ENCODE data around the gene OR2J1. TPM values are rescaled to one million over a fixed set of nuclear protein-coding genes. Genes with fewer than 3 reads are reported as not detected.
"Not testable (repeated sequence)": the region's sequence is repeated elsewhere in the genome, so short reads cannot be mapped to it uniquely, and the experiment has no call there.

The OR2J1 gene
- total RNA-seq, 1 experiment from 2014 or later: not detected

DNA sequence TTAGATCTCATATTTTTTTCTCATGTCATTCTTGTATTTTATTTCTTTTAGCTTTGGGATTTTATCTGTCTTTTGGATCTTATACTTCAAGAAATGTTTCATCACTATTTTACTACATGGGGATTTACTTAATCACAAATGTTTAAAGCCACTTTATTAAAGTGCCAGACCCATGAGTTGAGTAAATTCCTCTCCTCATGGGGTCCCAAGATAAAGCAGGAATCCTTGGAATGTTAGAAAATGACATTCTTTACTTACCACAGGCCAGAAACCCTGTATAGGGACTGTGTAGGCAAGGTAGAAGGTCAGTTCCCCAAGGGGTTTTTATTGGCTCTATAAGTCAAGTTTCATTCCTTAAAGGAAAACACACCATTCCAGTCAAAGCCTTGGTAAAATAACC lies 43.0 kb downstream of the OR2J1 start:
- CTCF ChIA-PET: interaction anchor here (0.7 kb wide), 2 partner anchors 18 to 507 kb away, joined by 3 read pairs; no protein-coding TSS in a partner anchor
- DNase-seq: no peak
- H3K4me1 Mint-ChIP-seq (ENCODE audit: low read depth, unreplicated experiment): no peaks in the 10 kb centered on the region
- no peaks in the 10 kb centered on the region for H3K36me3 Mint-ChIP-seq (ENCODE audit: insufficient read depth, unreplicated experiment)
- H3K4me3 Mint-ChIP-seq (ENCODE audit: low read depth, unreplicated experiment): no peak overlapping the region
- peaks cover 3% of the 10 kb centered on the region for H3K9me3 Mint-ChIP-seq (ENCODE audit: low read depth, unreplicated experiment)
- intact Hi-C loops (cut with micrococcal nuclease; ENCODE audit: unreplicated experiment): no loop called here
- no peak overlapping the region for H3K27ac Mint-ChIP-seq (ENCODE audit: unreplicated experiment)
- no peaks in the 10 kb centered on the region for H3K27me3 Mint-ChIP-seq (ENCODE audit: unreplicated experiment)
- no TSS peak for BruUV-seq (replicated peaks)
- TF ChIP-seq, protein P1, sequence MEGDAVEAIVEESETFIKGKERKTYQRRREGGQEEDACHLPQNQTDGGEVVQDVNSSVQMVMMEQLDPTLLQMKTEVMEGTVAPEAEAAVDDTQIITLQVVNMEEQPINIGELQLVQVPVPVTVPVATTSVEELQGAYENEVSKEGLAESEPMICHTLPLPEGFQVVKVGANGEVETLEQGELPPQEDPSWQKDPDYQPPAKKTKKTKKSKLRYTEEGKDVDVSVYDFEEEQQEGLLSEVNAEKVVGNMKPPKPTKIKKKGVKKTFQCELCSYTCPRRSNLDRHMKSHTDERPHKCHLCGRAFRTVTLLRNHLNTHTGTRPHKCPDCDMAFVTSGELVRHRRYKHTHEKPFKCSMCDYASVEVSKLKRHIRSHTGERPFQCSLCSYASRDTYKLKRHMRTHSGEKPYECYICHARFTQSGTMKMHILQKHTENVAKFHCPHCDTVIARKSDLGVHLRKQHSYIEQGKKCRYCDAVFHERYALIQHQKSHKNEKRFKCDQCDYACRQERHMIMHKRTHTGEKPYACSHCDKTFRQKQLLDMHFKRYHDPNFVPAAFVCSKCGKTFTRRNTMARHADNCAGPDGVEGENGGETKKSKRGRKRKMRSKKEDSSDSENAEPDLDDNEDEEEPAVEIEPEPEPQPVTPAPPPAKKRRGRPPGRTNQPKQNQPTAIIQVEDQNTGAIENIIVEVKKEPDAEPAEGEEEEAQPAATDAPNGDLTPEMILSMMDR (IDR thresholded peaks at IDR 0.05; ENCODE audit: unreplicated experiment): no peak

DNA sequence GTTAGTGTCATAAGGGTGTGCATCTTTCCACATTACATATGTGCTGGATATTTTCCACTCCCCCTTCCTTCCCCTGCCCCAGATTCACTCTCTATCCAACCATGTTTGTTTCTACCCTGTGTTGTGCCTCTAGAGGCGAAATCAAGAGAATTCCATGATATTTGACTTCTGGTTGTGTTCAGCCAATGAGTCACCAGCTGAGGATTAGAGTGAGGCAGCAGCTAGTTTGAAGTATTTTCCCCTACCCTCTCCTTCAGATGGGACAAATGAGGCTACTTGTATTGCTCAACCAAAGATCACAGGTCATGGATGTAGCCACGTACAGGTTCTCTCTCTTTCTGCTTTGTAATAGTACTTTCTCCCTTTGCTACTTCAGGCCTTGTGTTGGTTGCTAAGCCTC lies 46.9 kb downstream of the OR2J1 start:
- no TSS peak for BruUV-seq (replicated peaks)
- intact Hi-C loops (cut with micrococcal nuclease; ENCODE audit: unreplicated experiment): no loop called here
- Mint-ChIP-seq H3K36me3 (ENCODE audit: insufficient read depth, unreplicated experiment) (no peaks in the 10 kb centered on the region), H3K27ac (ENCODE audit: unreplicated experiment) (no peak overlapping the region), H3K4me1 (ENCODE audit: low read depth, unreplicated experiment) (no peaks in the 10 kb centered on the region), H3K4me3 (ENCODE audit: low read depth, unreplicated experiment) (no peak overlapping the region), H3K27me3 (ENCODE audit: unreplicated experiment) (no peaks in the 10 kb centered on the region), H3K9me3 (ENCODE audit: low read depth, unreplicated experiment) (peaks cover 3% of the 10 kb centered on the region)
- DNase-seq: no peak
- CTCF ChIA-PET: no interaction called here
- TF ChIP-seq, protein P1 (IDR thresholded peaks at IDR 0.05; ENCODE audit: unreplicated experiment): no peak

DNA sequence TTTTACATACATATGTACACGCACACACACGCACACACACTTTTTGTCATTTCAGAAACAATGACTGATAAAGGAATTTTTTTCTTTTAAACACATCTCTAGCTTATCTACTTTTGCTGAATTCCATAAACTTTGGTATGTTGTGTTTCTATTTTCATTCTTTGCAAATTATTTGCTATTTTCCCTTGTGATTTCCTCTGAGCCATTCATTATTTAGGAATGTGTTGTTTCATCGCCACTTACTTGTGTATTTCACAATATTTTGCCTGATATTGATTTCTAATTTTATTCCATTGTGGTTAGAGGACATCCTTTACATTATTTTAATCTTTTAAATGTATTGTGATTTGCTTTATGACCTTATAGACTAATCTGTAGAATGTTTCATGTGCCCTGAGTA lies 47.8 kb downstream of the OR2J1 start:
- TF ChIP-seq, protein P1 (IDR thresholded peaks at IDR 0.05; ENCODE audit: unreplicated experiment): no peak
- DNase-seq: no peak
- Mint-ChIP-seq H3K9me3 (ENCODE audit: low read depth, unreplicated experiment) (peaks cover 3% of the 10 kb centered on the region), H3K4me3 (ENCODE audit: low read depth, unreplicated experiment) (no peak overlapping the region), H3K27me3 (ENCODE audit: unreplicated experiment) (no peaks in the 10 kb centered on the region), H3K27ac (ENCODE audit: unreplicated experiment) (no peak overlapping the region), H3K36me3 (ENCODE audit: insufficient read depth, unreplicated experiment) (no peaks in the 10 kb centered on the region), H3K4me1 (ENCODE audit: low read depth, unreplicated experiment) (no peaks in the 10 kb centered on the region)
- no TSS peak for BruUV-seq (replicated peaks)
- intact Hi-C loops (cut with micrococcal nuclease; ENCODE audit: unreplicated experiment): no loop called here
- CTCF ChIA-PET: no interaction called here

DNA sequence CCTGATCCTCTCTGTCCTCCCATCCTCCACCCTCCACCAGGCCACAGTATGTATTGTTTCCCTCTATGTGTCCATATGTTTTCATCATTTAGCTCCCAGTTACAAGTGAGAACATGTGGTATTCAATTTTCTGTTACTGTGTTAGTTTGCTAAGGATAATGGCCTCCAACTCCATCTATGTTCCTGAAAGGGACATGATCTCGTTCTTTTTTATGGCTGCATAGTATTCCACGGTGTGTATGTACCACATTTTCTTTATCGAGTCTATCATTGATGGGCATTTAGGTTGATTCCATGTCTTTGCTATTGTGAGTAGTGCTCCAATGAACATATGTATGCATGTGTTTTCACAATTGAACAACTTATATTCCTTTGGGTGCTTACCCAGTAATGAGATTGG lies 50.2 kb downstream of the OR2J1 start:
- H3K9me3 Mint-ChIP-seq (ENCODE audit: low read depth, unreplicated experiment); H3K4me3 Mint-ChIP-seq (ENCODE audit: low read depth, unreplicated experiment); DNase-seq; H3K27ac Mint-ChIP-seq (ENCODE audit: unreplicated experiment); H3K4me1 Mint-ChIP-seq (ENCODE audit: low read depth, unreplicated experiment); H3K36me3 Mint-ChIP-seq (ENCODE audit: insufficient read depth, unreplicated experiment); H3K27me3 Mint-ChIP-seq (ENCODE audit: unreplicated experiment); intact Hi-C loops (cut with micrococcal nuclease; ENCODE audit: unreplicated experiment); BruUV-seq (replicated peaks); CTCF ChIA-PET: not testable (repeated sequence)

Other genes with a start within 250 kb of the OR2J1 start
- gene TRIM27, start 175.5 kb upstream of the OR2J1 start, total RNA-seq (2022): 85.8 and 91.6 TPM in 2 replicates
- gene ZNF311, start 94.2 kb upstream of the OR2J1 start, total RNA-seq (2022): 1.4 and 2.2 TPM in 2 replicates
- not detected in 2 replicates for gene OR2W1, start 54.3 kb upstream of the OR2J1 start, total RNA-seq (2022)
- gene OR2B3, start 12.2 kb upstream of the OR2J1 start, total RNA-seq (2022): not detected in 2 replicates
- gene OR2J3, start 8.6 kb downstream of the OR2J1 start, total RNA-seq (2022): not detected in 2 replicates
- gene OR2J2, start 71.4 kb downstream of the OR2J1 start, total RNA-seq (2022): not detected in 2 replicates
- not detected in 2 replicates for gene OR14J1, start 202.2 kb downstream of the OR2J1 start, total RNA-seq (2022)